Breast epithelium (tissue), 3 donors: ENCODE measurements around the gene PHLDA3.

Experiments used
- CTCF ChIP-seq, 3 donors: fragments of 450-650 bp; IDR thresholded peaks; one replicate each; pipeline ENCODE4 v1.5.1; 2016 to 2017; ENCODE audit warnings: antibody characterized with exemption in 3 of 3, mild to moderate bottlenecking in 3 of 3, moderate library complexity in 3 of 3
- POLR2A ChIP-seq: fragments of 450-650 bp; IDR thresholded peaks from one replicate; pipeline ENCODE4 v1.6.1; 2016; ENCODE audit warnings: antibody characterized with exemption, mild to moderate bottlenecking, moderate library complexity
- POLR2AphosphoS5 ChIP-seq, 3 donors: sonication (generic); formaldehyde crosslinking; IDR thresholded peaks; one replicate each; pipeline ENCODE4 v1.6.1; 2017; ENCODE audit warnings: antibody characterized with exemption in 3 of 3

GRCh38 chr1:201516511-201517127 is 47.6 kb upstream of the PHLDA3 start:
- no peak for TF ChIP-seq CTCF (IDR thresholded peaks at IDR 0.05)
- TF ChIP-seq POLR2A: no peak
- no peak for TF ChIP-seq POLR2AphosphoS5 (IDR thresholded peaks at IDR 0.05)
